Measurements from ENCODE around the gene THBS3. TPM values are rescaled to one million over a fixed set of nuclear protein-coding genes. Genes with fewer than 3 reads are reported as not detected.

Gene THBS3
- total RNA-seq, 2 experiments from 2014 or later: 15.4 to 15.7 TPM

GRCh38 chr1:155184351-155184811 lies 23.3 kb downstream of the THBS3 start:
- CTCF ChIA-PET: interaction anchor here (1.0 to 2.5 kb wide), 4 partner anchors 9 to 17 kb away, joined by 3 to 11 read pairs (median 6); partner anchors contain the start of genes KRTCAP2 and TRIM46
- Mint-ChIP-seq H3K27ac (no peak overlapping the region), H3K27me3 (ENCODE audit: low read depth) (no peaks in the 10 kb centered on the region), H3K36me3 (ENCODE audit: low read depth) (peaks cover 10% of the 10 kb centered on the region), H3K4me1 (ENCODE audit: low read depth) (peaks cover 3% of the 10 kb centered on the region), H3K9me3 (no peaks in the 10 kb centered on the region), H3K4me3 (no peak overlapping the region)
- intact Hi-C loops (cut with micrococcal nuclease): no loop called here
- no peak for DNase-seq

- intact Hi-C loops (cut with micrococcal nuclease): no loop called here
- Mint-ChIP-seq H3K4me3 (no peak overlapping the region), H3K36me3 (ENCODE audit: low read depth) (peaks cover 14% of the 10 kb centered on the region), H3K4me1 (ENCODE audit: low read depth) (peaks cover 3% of the 10 kb centered on the region), H3K9me3 (no peaks in the 10 kb centered on the region), H3K27ac (no peak overlapping the region), H3K27me3 (ENCODE audit: low read depth) (no peaks in the 10 kb centered on the region)
- no peak for DNase-seq
- CTCF ChIA-PET: interaction anchor here (1.0 to 2.5 kb wide), 4 partner anchors 9 to 16 kb away, joined by 3 to 11 read pairs (median 6); partner anchors contain the start of genes KRTCAP2 and TRIM46
Observed at GRCh38 chr1:155183775-155184221, 23.9 kb downstream of the THBS3 start.

- no peak for DNase-seq
- no peaks in the 10 kb centered on the region for H3K9me3 Mint-ChIP-seq
- H3K27me3 Mint-ChIP-seq (ENCODE audit: low read depth): no peaks in the 10 kb centered on the region
- intact Hi-C loops (cut with micrococcal nuclease): no loop called here
- peaks cover 15% of the 10 kb centered on the region for H3K36me3 Mint-ChIP-seq (ENCODE audit: low read depth)
- no peak overlapping the region for H3K4me3 Mint-ChIP-seq
- CTCF ChIA-PET: interaction anchor here (1.6 kb wide), 1 partner anchor 9 kb away, joined by 7 read pairs; the partner anchor contains the start of gene KRTCAP2
- no peaks in the 10 kb centered on the region for H3K4me1 Mint-ChIP-seq (ENCODE audit: low read depth)
- no peak overlapping the region for H3K27ac Mint-ChIP-seq
Observed at GRCh38 chr1:155182052-155182550, 25.6 kb downstream of the THBS3 start.

- CTCF ChIA-PET: interaction anchor here (0.6 to 1.6 kb wide), 2 partner anchors 9 to 55 kb away, joined by 3 to 7 read pairs; partner anchors contain the start of gene KRTCAP2
- no peak overlapping the region for H3K27ac Mint-ChIP-seq
Observed at GRCh38 chr1:155181371-155182051, 26.2 kb downstream of the THBS3 start.

GRCh38 chr1:155179112-155180031 lies 28.3 kb downstream of the THBS3 start:
- H3K36me3 Mint-ChIP-seq (ENCODE audit: low read depth): peaks cover 14% of the 10 kb centered on the region
- CTCF ChIA-PET: no interaction called here
- H3K9me3 Mint-ChIP-seq: no peaks in the 10 kb centered on the region
- peaks cover 21% of the 10 kb centered on the region for H3K4me1 Mint-ChIP-seq (ENCODE audit: low read depth)
- no peak overlapping the region for H3K4me3 Mint-ChIP-seq
- intact Hi-C loops (cut with micrococcal nuclease): no loop called here
- no peak overlapping the region for H3K27ac Mint-ChIP-seq
- H3K27me3 Mint-ChIP-seq (ENCODE audit: low read depth): no peaks in the 10 kb centered on the region
- no peak for DNase-seq

More at GRCh38 chr1:155181371-155182051, 26.2 kb downstream of the THBS3 start:
- H3K4me3 Mint-ChIP-seq: no peak overlapping the region
- H3K36me3 Mint-ChIP-seq (ENCODE audit: low read depth): peaks cover 15% of the 10 kb centered on the region
- H3K9me3 Mint-ChIP-seq: no peaks in the 10 kb centered on the region
- intact Hi-C loops (cut with micrococcal nuclease): no loop called here
- DNase-seq: no peak
- H3K4me1 Mint-ChIP-seq (ENCODE audit: low read depth): peaks cover 3% of the 10 kb centered on the region
- no peaks in the 10 kb centered on the region for H3K27me3 Mint-ChIP-seq (ENCODE audit: low read depth)

GRCh38 chr1:155178441-155179111 lies 29.1 kb downstream of the THBS3 start:
- no peak overlapping the region for H3K27ac Mint-ChIP-seq
- H3K36me3 Mint-ChIP-seq (ENCODE audit: low read depth): peaks cover 13% of the 10 kb centered on the region

GRCh38 chr1:155177918-155178281 lies 29.8 kb downstream of the THBS3 start:
- H3K36me3 Mint-ChIP-seq (ENCODE audit: low read depth): peaks cover 11% of the 10 kb centered on the region
- intact Hi-C loops (cut with micrococcal nuclease): no loop called here
- no peaks in the 10 kb centered on the region for H3K9me3 Mint-ChIP-seq
- H3K27ac Mint-ChIP-seq: no peak overlapping the region
- peaks cover 31% of the 10 kb centered on the region for H3K4me1 Mint-ChIP-seq (ENCODE audit: low read depth)
- CTCF ChIA-PET: interaction anchor here (0.7 to 5.0 kb wide), 9 partner anchors 14 to 93 kb away, joined by 3 to 79 read pairs (median 6); no protein-coding TSS in a partner anchor
- DNase-seq: no peak
- no peak overlapping the region for H3K4me3 Mint-ChIP-seq
- H3K27me3 Mint-ChIP-seq (ENCODE audit: low read depth): no peaks in the 10 kb centered on the region

More at GRCh38 chr1:155178441-155179111, 29.1 kb downstream of the THBS3 start:
- CTCF ChIA-PET: interaction anchor here (0.7 to 5.0 kb wide), 3 partner anchors 14 to 92 kb away, joined by 3 to 79 read pairs (median 3); no protein-coding TSS in a partner anchor
- Mint-ChIP-seq H3K4me1 (ENCODE audit: low read depth) (peaks cover 25% of the 10 kb centered on the region), H3K9me3 (no peaks in the 10 kb centered on the region), H3K27me3 (ENCODE audit: low read depth) (no peaks in the 10 kb centered on the region), H3K4me3 (no peak overlapping the region)
- intact Hi-C loops (cut with micrococcal nuclease): no loop called here
- DNase-seq: no peak

GRCh38 chr1:155177192-155177917 lies 30.3 kb downstream of the THBS3 start:
- H3K4me1 Mint-ChIP-seq (ENCODE audit: low read depth): peaks cover 33% of the 10 kb centered on the region
- no peak overlapping the region for H3K27ac Mint-ChIP-seq
- no peaks in the 10 kb centered on the region for H3K9me3 Mint-ChIP-seq
- no peak overlapping the region for H3K4me3 Mint-ChIP-seq
- H3K36me3 Mint-ChIP-seq (ENCODE audit: low read depth): peaks cover 11% of the 10 kb centered on the region
- no peaks in the 10 kb centered on the region for H3K27me3 Mint-ChIP-seq (ENCODE audit: low read depth)
- CTCF ChIA-PET: interaction anchor here (0.6 to 5.0 kb wide), 13 partner anchors 16 to 386 kb away, joined by 3 to 79 read pairs (median 4); no protein-coding TSS in a partner anchor
- intact Hi-C loops (cut with micrococcal nuclease): no loop called here
- DNase-seq: no peak

GRCh38 chr1:155176544-155177071 lies 31.1 kb downstream of the THBS3 start:
- H3K9me3 Mint-ChIP-seq: no peaks in the 10 kb centered on the region
- H3K36me3 Mint-ChIP-seq (ENCODE audit: low read depth): peaks cover 9% of the 10 kb centered on the region
- H3K4me3 Mint-ChIP-seq: no peak overlapping the region
- DNase-seq: peak; percentile 93
- no peaks in the 10 kb centered on the region for H3K27me3 Mint-ChIP-seq (ENCODE audit: low read depth)
- intact Hi-C loops (cut with micrococcal nuclease): loop anchor here (1.0 kb wide), 4 partner anchors 17 to 68 kb away; partner anchors contain the start of gene THBS3
- no peak overlapping the region for H3K27ac Mint-ChIP-seq
- CTCF ChIA-PET: interaction anchor here (0.8 to 5.0 kb wide), 11 partner anchors 8 to 85 kb away, joined by 3 to 79 read pairs (median 6); no protein-coding TSS in a partner anchor
- H3K4me1 Mint-ChIP-seq (ENCODE audit: low read depth): peaks cover 39% of the 10 kb centered on the region

GRCh38 chr1:155175927-155176371 lies 31.7 kb downstream of the THBS3 start:
- Mint-ChIP-seq H3K36me3 (ENCODE audit: low read depth) (peaks cover 11% of the 10 kb centered on the region), H3K9me3 (no peaks in the 10 kb centered on the region), H3K4me3 (no peak overlapping the region), H3K4me1 (ENCODE audit: low read depth) (peaks cover 42% of the 10 kb centered on the region), H3K27ac (no peak overlapping the region), H3K27me3 (ENCODE audit: low read depth) (no peaks in the 10 kb centered on the region)
- CTCF ChIA-PET: interaction anchor here (0.6 to 12.0 kb wide), 12 partner anchors 9 to 428 kb away, joined by 3 to 234 read pairs (median 4); no protein-coding TSS in a partner anchor
- DNase-seq: peak; percentile 33
- intact Hi-C loops (cut with micrococcal nuclease): loop anchor here (1.0 kb wide), 4 partner anchors 17 to 68 kb away; partner anchors contain the start of gene THBS3

Data from activated naive CD4-positive, alpha-beta T cell treated with anti-CD3 and anti-CD28 coated beads for 36 hours (primary cell).